Heart right ventricle (tissue), 16 donors: ENCODE results near the gene KIF26B. TPM values are rescaled to one million over a fixed set of nuclear protein-coding genes. Genes with fewer than 3 reads are reported as not detected.

Experiments used
- ATAC-seq, 8 donors: fragments of 200-7000 bp; cut with Tn5 transposase; one replicate each; pipeline ENCODE4 v1.9.1; 2020; ENCODE audit warnings: mild to moderate bottlenecking in 8 of 8, moderate library complexity in 8 of 8, moderate number of reproducible peaks in 1 of 8
- DNase-seq, 2 donors: peaks; one replicate each; pipeline ENCODE4 v3.0.0-alpha.2; 2020
- H3K27ac ChIP-seq, 10 donors: fragments of 200-600 bp; sonication (generic) in 2 of 10; one replicate each; pipeline versions ENCODE4 v1.5.0 to v1.8.0; 2020 to 2022; ENCODE audit warnings: mild to moderate bottlenecking in 3 of 10
- H3K27me3 ChIP-seq, 7 donors: fragments of 200-600 bp; one replicate each; pipeline ENCODE4 v1.8.0; 2021 to 2022; ENCODE audit warnings: mild to moderate bottlenecking in 2 of 7
- H3K36me3 ChIP-seq, 9 donors: fragments of 200-600 bp; sonication (generic) in 1 of 9; one replicate each; pipeline versions ENCODE4 v1.5.0 to v1.8.0; 2020 to 2022; ENCODE audit warnings: mild to moderate bottlenecking in 2 of 9
- H3K4me1 ChIP-seq, 9 donors: fragments of 200-600 bp; sonication (generic) in 1 of 9; one replicate each; pipeline versions ENCODE4 v1.5.0 to v1.8.0; 2020 to 2022; ENCODE audit warnings: mild to moderate bottlenecking in 4 of 9
- H3K4me3 ChIP-seq, 10 donors: fragments of 200-600 bp; sonication (generic) in 2 of 10; one replicate each; pipeline versions ENCODE4 v1.5.0 to v1.8.0; 2020 to 2022; ENCODE audit warnings: mild to moderate bottlenecking in 7 of 10, moderate library complexity in 2 of 10
- H3K9me3 ChIP-seq, 11 donors: fragments of 200-600 bp in 10 of 11; sonication (generic) in 2 of 11; one replicate each; pipeline versions ENCODE4 v1.5.0 to v1.8.0; 2013 to 2022; ENCODE audit warnings: mild to moderate bottlenecking in 2 of 11, control low read depth in 1 of 11, moderate library complexity in 1 of 11
- WGBS, 2 donors: extraction: QIAGEN DNeasy Blood & Tissue Kit; methylation state at CpG; one replicate each; pipeline ENCODE4 v1.1.7; 2013; ENCODE audit warnings: inconsistent platforms in 1 of 2; 5-methylcytosine and 5-hydroxymethylcytosine counted together
- intact Hi-C, 10 donors: fragments of 100-400 bp; cut with DNase I; formaldehyde crosslinking; loops; one replicate each; pipeline versions ENCODE4 v1.11.1 to v1.14.2; 2022
- polyA plus RNA-seq, 2 donors: library from polyadenylated mRNA; stranded (reverse); fragments of 200-250 nt; gene quantifications; one replicate each; pipeline ENCODE4 v1.2.3, GENCODE V29; 2013
- total RNA-seq, 10 donors: library from RNA; stranded (reverse); fragmentation: NEBNext Ultra II Directional in 3 of 10; extraction: Animal tissue kit (Norgen Biotek cat#: 25700) in 3 of 10; gene quantifications; one replicate each; pipeline versions ENCODE4 v1.2.1 to v1.2.4, GENCODE V29; 2021 to 2023
- TF ChIP-seq, protein P1 (sequence below), 9 donors: fragments of 200-600 bp; sonication (generic) in 2 of 9; IDR thresholded peaks; one replicate each; pipeline versions ENCODE4 v1.5.0 to v1.8.0; 2021 to 2022; ENCODE audit warnings: antibody characterized with exemption in 9 of 9, mild to moderate bottlenecking in 5 of 9, moderate library complexity in 1 of 9
- donor health status: Arrhythmogenic right ventricular cardiomyopathy.
- donor health status: ischemic (EF 13 %, LVEDD 7.1; RV severe dilation, severe dysfunction).
- donor health status: healthy with polysubstance abuse.
- donor health status: DM: no; HTN: yes; CAD: no.
- donor health status: DM: no; HTN: no; CAD: no.
- donor health status: ischemic (EF 25% LVEDD 6.9; RV normal size, moderate dysfunction).
- donor health status: ischemic (EF 25% LVEDD 5.7; RV mildly dilated, moderate dysfunction).
- donor health status: healthy.
- donor health status: DM: yes; HTN: yes; CAD: no.
- donor health status: Ischemic cardiomyopathy.
- donor health status: ischemic (EF 35%, LVEDD 5.7; RV mildly dilated, moderate dysfunction).
- donor health status: nonischemic (EF 11% LVEDD 7.7; RV severe dilation, severe dysfunction).
- donor health status: DM: yes; HTN: yes; CAD: no.
- donor health status: PGD.
- donor health status: ischemic (EF 29% LVEDD 5.4; RV normal size, mild dysfunction).
- donor health status: nonischemic (EF 23%, LVEDD 6.1; RV moderate dilation, normal function).

KIF26B gene
- total and polyA plus RNA-seq, 12 donors: 0.66 to 8.8 (median 2.8) TPM

- Histone ChIP-seq H3K4me1 (no peaks in the 10 kb centered on the region), H3K36me3 (no peaks in the 10 kb centered on the region), H3K27me3 (no peaks in the 10 kb centered on the region), H3K27ac (no peak overlapping the region), H3K4me3 (no peak overlapping the region), H3K9me3 (no peaks in the 10 kb centered on the region)
- 86 to 88% methylated on average over 5 of the region's 5 CpGs for WGBS, 2 donors
- no peak for ATAC-seq
- intact Hi-C loops: loop anchor here in 2 of 10 donors (2.0 to 5.0 kb wide), 2 partner anchors 219 to 221 kb away; no protein-coding TSS in a partner anchor
- DNase-seq: no peak
- TF ChIP-seq, protein P1, sequence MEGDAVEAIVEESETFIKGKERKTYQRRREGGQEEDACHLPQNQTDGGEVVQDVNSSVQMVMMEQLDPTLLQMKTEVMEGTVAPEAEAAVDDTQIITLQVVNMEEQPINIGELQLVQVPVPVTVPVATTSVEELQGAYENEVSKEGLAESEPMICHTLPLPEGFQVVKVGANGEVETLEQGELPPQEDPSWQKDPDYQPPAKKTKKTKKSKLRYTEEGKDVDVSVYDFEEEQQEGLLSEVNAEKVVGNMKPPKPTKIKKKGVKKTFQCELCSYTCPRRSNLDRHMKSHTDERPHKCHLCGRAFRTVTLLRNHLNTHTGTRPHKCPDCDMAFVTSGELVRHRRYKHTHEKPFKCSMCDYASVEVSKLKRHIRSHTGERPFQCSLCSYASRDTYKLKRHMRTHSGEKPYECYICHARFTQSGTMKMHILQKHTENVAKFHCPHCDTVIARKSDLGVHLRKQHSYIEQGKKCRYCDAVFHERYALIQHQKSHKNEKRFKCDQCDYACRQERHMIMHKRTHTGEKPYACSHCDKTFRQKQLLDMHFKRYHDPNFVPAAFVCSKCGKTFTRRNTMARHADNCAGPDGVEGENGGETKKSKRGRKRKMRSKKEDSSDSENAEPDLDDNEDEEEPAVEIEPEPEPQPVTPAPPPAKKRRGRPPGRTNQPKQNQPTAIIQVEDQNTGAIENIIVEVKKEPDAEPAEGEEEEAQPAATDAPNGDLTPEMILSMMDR (IDR thresholded peaks at IDR 0.05): no peak
Observed at GRCh38 chr1:245377854-245378253, 223.1 kb downstream of the KIF26B start.

- DNase-seq (no peak), ATAC-seq (no peak)
- H3K9me3 ChIP-seq: no peaks in the 10 kb centered on the region
- H3K36me3 ChIP-seq: no peaks in the 10 kb centered on the region
- intact Hi-C loops: loop anchor here in 2 of 10 donors (2.0 to 5.0 kb wide), 2 partner anchors 220 to 221 kb away; no protein-coding TSS in a partner anchor
- H3K4me3 ChIP-seq: no peak overlapping the region
- no peak overlapping the region for H3K27ac ChIP-seq
- no peaks in the 10 kb centered on the region for H3K4me1 ChIP-seq
- 38 to 47% methylated on average over 2 of the region's 2 CpGs for WGBS, 2 donors
- peaks cover 0 to 1% (median 0%) of the 10 kb centered on the region in 7 donors for H3K27me3 ChIP-seq
- TF ChIP-seq, protein P1 (IDR thresholded peaks at IDR 0.05): no peak
Observed at GRCh38 chr1:245378311-245378722, 223.5 kb downstream of the KIF26B start.

DNA sequence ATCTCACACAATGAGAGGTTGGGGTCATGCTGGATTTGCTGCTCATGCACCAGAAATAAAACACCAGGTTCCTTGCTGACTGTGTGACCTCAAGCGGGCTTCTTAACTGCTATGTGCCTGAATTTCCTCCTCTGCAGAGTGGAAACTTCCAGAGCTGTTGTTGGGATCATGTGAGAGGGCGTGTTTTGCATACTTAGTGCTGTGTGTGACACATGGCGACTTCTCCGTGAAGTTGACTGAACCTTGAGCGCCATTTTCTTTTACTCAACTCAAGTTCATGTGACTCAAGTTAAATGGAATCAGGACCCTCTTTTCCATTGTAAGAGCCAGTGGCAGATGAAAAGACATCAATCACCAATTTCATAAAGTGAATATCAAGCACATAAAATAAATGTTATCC lies 224.0 kb downstream of the KIF26B start:
- Histone ChIP-seq H3K4me1 (no peaks in the 10 kb centered on the region), H3K36me3 (no peaks in the 10 kb centered on the region), H3K9me3 (no peaks in the 10 kb centered on the region), H3K27me3 (peaks cover 0 to 5% (median 0%) of the 10 kb centered on the region in 7 donors), H3K4me3 (no peak overlapping the region), H3K27ac (no peak overlapping the region)
- intact Hi-C loops: loop anchor here in 2 of 10 donors (2.0 to 5.0 kb wide), 2 partner anchors 220 to 221 kb away; no protein-coding TSS in a partner anchor
- 96 to 98% methylated on average over 5 of the region's 5 CpGs for WGBS, 2 donors
- TF ChIP-seq, protein P1 (IDR thresholded peaks at IDR 0.05): no peak
- DNase-seq: no peak
- ATAC-seq: no peak

DNA sequence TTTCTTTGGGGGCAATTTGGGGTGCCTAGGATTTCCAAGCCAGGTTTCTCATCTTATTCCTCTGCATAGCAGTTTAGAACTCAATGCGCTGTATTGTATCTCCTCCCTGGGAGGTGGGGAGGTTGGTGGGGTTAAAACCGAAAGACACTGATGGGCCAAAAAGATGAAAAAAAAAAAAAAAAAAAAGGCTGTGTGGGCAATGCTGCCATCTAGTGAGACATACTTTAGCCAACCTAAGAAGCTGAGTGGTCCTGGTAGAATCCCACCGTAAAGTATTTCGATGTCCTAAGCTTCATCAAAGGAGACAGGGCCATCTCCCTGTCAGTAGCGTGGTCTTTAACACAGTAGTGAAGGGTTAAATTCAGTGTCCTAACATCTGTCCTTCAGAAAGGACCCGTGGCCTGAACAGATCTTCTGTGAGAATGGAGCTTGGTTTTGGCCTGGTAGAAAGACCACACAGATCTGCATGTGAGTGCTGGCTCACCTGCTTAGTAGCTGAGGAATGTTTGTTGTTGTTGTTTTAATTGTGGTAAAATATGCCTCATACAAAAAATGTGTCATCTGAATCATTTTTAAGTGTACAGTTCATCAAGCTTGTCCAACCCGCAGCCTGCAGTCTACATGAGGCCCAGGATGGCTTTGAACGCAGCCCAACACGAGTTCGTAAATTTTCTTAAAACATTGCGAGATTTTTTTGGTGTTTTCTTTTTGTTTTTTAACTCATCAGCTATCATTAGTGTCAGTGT lies 226.2 kb downstream of the KIF26B start:
- H3K4me3 ChIP-seq: no peak overlapping the region
- no peaks in the 10 kb centered on the region for H3K36me3 ChIP-seq
- peaks cover 0 to 10% (median 2%) of the 10 kb centered on the region in 7 donors for H3K27me3 ChIP-seq
- no peaks in the 10 kb centered on the region for H3K4me1 ChIP-seq
- no peaks in the 10 kb centered on the region for H3K9me3 ChIP-seq
- TF ChIP-seq, protein P1 (IDR thresholded peaks at IDR 0.05): peak; percentile 7 to 59 (median 44)
- peak in 1 of 8 donors; percentile 24 for ATAC-seq
- 82 to 85% methylated on average over 11 of the region's 11 CpGs for WGBS, 2 donors
- DNase-seq: no peak
- intact Hi-C loops: loop anchor here in 9 of 10 donors (5.0 to 10.0 kb wide), 2 partner anchors 224 to 624 kb away; no protein-coding TSS in a partner anchor
- H3K27ac ChIP-seq: no peak overlapping the region
